T-cell (primary cell): ENCODE results near the gene P2RY1. TPM values are rescaled to one million over a fixed set of nuclear protein-coding genes. Genes with fewer than 3 reads are reported as not detected.

Source experiments
- ATAC-seq, 4 experiments: fragments of 200-7000 bp in 3 of 4; fragments of 150-1000 bp in 1 of 4; cut with Tn5 transposase; replicated peaks in 1 of 4; 1 replicate in 3 of 4; 2 replicates in 1 of 4; pipeline ENCODE4 v1.10.0; 2021; ENCODE audit warnings: moderate library complexity in 3 of 4, mild to moderate bottlenecking in 2 of 4, moderate number of reproducible peaks in 1 of 4
- CTCF ChIA-PET, 2 donors: fragments of 300-600 bp; sonication (Branson Sonifier 250); formaldehyde crosslinking; loops; one replicate each; lab custom pipeline; 2022; ENCODE audit warnings: antibody characterized with exemption in 2 of 2; lab: Charles Lee
- POLR2A ChIA-PET, 2 donors: fragments of 300-600 bp; sonication (Branson Sonifier 250); formaldehyde crosslinking; loops; one replicate each; lab custom pipeline; 2022; ENCODE audit warnings: antibody characterized with exemption in 2 of 2; lab: Charles Lee
- DNase-seq, 35 experiments: peaks; one replicate each; pipeline versions ENCODE4 v3.0.0 to v3.0.0-alpha.2; 2013 to 2023
- H3K27ac ChIP-seq: one replicate; pipeline ENCODE4 v1.5.1; 2013; ENCODE audit warnings: low read length
- H3K27me3 ChIP-seq, 2 experiments: replicated peaks in 1 of 2; 1 replicate in 1 of 2; 2 replicates in 1 of 2; pipeline versions ENCODE4 v1.6.1 to v1.7.0; 2013; ENCODE audit warnings: low read length in 1 of 2, mixed read lengths in 1 of 2; ENCODE audit not compliant: control insufficient read depth in 2 of 2, insufficient read depth in 2 of 2; ENCODE audit errors: extremely low read depth in 1 of 2
- H3K36me3 ChIP-seq, 2 donors: 1 replicate in 1 of 2; 2 replicates in 1 of 2; pipeline versions ENCODE4 v1.6.1 to v1.7.0; 2013; ENCODE audit warnings: low read length in 1 of 2; ENCODE audit not compliant: control insufficient read depth in 2 of 2, insufficient read depth in 1 of 2; ENCODE audit errors: extremely low read depth in 1 of 2
- H3K4me1 ChIP-seq, 2 experiments: 1 replicate in 1 of 2; 2 replicates in 1 of 2; pipeline versions ENCODE4 v1.6.1 to v1.7.0; 2013; ENCODE audit warnings: low read length in 2 of 2, mixed read lengths in 1 of 2; ENCODE audit not compliant: insufficient read depth in 2 of 2, control insufficient read depth in 1 of 2; ENCODE audit errors: extremely low read depth in 1 of 2
- H3K4me3 ChIP-seq, 2 donors: 1 replicate in 1 of 2; 2 replicates in 1 of 2; pipeline versions ENCODE4 v1.5.1 to v1.7.0; 2013; ENCODE audit warnings: mild to moderate bottlenecking in 2 of 2, low read length in 1 of 2, moderate library complexity in 1 of 2; ENCODE audit not compliant: control insufficient read depth in 1 of 2; ENCODE audit errors: extremely low read depth in 1 of 2
- H3K9me3 ChIP-seq: 2 replicates; pipeline ENCODE4 v1.7.0; 2013
- H3K27ac Mint-ChIP-seq, 2 donors: one replicate each; pipeline ENCODE4 v1.8.0; 2020 to 2021; ENCODE audit warnings: mild to moderate bottlenecking in 2 of 2, mixed read lengths in 2 of 2
- H3K27me3 Mint-ChIP-seq, 2 donors: one replicate each; pipeline ENCODE4 v1.8.0; 2021 to 2022; ENCODE audit warnings: mixed read lengths in 2 of 2
- H3K36me3 Mint-ChIP-seq: one replicate; pipeline ENCODE4 v1.8.0; 2021; ENCODE audit warnings: mixed read lengths
- H3K4me1 Mint-ChIP-seq, 3 donors: one replicate each; pipeline ENCODE4 v1.8.0; 2020 to 2022; ENCODE audit warnings: mixed read lengths in 3 of 3, mild to moderate bottlenecking in 1 of 3
- H3K4me3 Mint-ChIP-seq, 3 donors: one replicate each; pipeline ENCODE4 v1.8.0; 2020 to 2022; ENCODE audit warnings: mild to moderate bottlenecking in 3 of 3, mixed read lengths in 3 of 3, moderate library complexity in 3 of 3
- H3K9me3 Mint-ChIP-seq, 3 donors: one replicate each; pipeline ENCODE4 v1.8.0; 2020 to 2022; ENCODE audit warnings: mixed read lengths in 3 of 3
- WGBS: methylation state at CpG from one replicate; pipeline ENCODE4 v1.1.5; 2013; ENCODE audit warnings: missing lambda C conversion rate; ENCODE audit not compliant: insufficient coverage; 5-methylcytosine and 5-hydroxymethylcytosine counted together
- total RNA-seq, 35 experiments: library from RNA in 6 of 35; stranded (reverse) in 6 of 35; fragments of 120-200 nt in 1 of 35; gene quantifications; one replicate each; pipeline versions ENCODE4 v1.2.1 to v1.2.4 and lab custom pipeline; 2013 to 2026

P2RY1 gene
- total RNA-seq, 5 donors from 2014 or later (not counting 1 experiment from before 2014, with no cell fraction given): 0.23 to 0.44 (median 0.31) TPM; not detected in 1

GRCh38 chr3:152835601-152836102, 721 bp downstream of the P2RY1 start:
- CTCF ChIA-PET: no interaction called here
- Mint-ChIP-seq H3K4me1 (peaks cover 14 to 21% (median 17%) of the 10 kb centered on the region in 3 donors), H3K36me3 (no peaks in the 10 kb centered on the region), H3K27me3 (peaks cover 18 to 44% of the 10 kb centered on the region in 2 donors), H3K9me3 (no peaks in the 10 kb centered on the region), H3K27ac (peak overlapping the region in 1 of 2 donors; percentile 14), H3K4me3 (peak overlapping the region; percentile 57 to 84 (median 66))
- no peaks in the 10 kb centered on the region for H3K36me3 ChIP-seq
- H3K4me3 ChIP-seq: peak overlapping the region in 1 of 2 donors; percentile 99
- POLR2A ChIA-PET: no interaction called here
- DNase-seq: no peak
- no peak overlapping the region for H3K27ac ChIP-seq
- no peaks in the 10 kb centered on the region for H3K9me3 ChIP-seq
- peaks cover 16 to 19% of the 10 kb centered on the region in 2 experiments for H3K4me1 ChIP-seq
- 5% methylated on average over 47 of the region's 47 CpGs for WGBS
- H3K27me3 ChIP-seq: peaks cover 0 to 25% of the 10 kb centered on the region in 2 experiments
- no peak for ATAC-seq

- Mint-ChIP-seq H3K36me3 (no peaks in the 10 kb centered on the region), H3K27ac (peak overlapping the region in 1 of 2 donors; percentile 14), H3K4me3 (peak overlapping the region; percentile 57 to 84 (median 66)), H3K4me1 (peaks cover 14 to 21% (median 17%) of the 10 kb centered on the region in 3 donors), H3K9me3 (no peaks in the 10 kb centered on the region), H3K27me3 (peaks cover 14 to 41% of the 10 kb centered on the region in 2 donors)
- Histone ChIP-seq H3K4me1 (peaks cover 16 to 19% of the 10 kb centered on the region in 2 experiments), H3K27me3 (peaks cover 0 to 25% of the 10 kb centered on the region in 2 experiments), H3K36me3 (no peaks in the 10 kb centered on the region), H3K27ac (no peak overlapping the region), H3K4me3 (peak overlapping the region in 1 of 2 donors; percentile 99), H3K9me3 (no peaks in the 10 kb centered on the region)
- WGBS: 86% methylated on average over 10 of the region's 14 CpGs
- ChIA-PET CTCF (no interaction called here), POLR2A (no interaction called here)
- no peak for DNase-seq
- ATAC-seq: no peak
These were observed 1.3 kb downstream of the P2RY1 start for GRCh38 chr3:152836269-152836668.

GRCh38 chr3:152839511-152839910, 4.6 kb downstream of the P2RY1 start:
- Histone ChIP-seq H3K4me1 (peaks cover 14% of the 10 kb centered on the region in 2 experiments), H3K27ac (no peak overlapping the region), H3K27me3 (peaks cover 0 to 19% of the 10 kb centered on the region in 2 experiments), H3K9me3 (no peaks in the 10 kb centered on the region), H3K4me3 (no peak overlapping the region), H3K36me3 (no peaks in the 10 kb centered on the region)
- DNase-seq (no peak), ATAC-seq (no peak)
- H3K4me1 Mint-ChIP-seq: peaks cover 10 to 17% (median 14%) of the 10 kb centered on the region in 3 donors
- POLR2A ChIA-PET: interaction anchor here in 1 of 2 donors (0.5 kb wide), 1 partner anchor 125 kb away, joined by 3 read pairs; no protein-coding TSS in a partner anchor
- H3K27me3 Mint-ChIP-seq: peaks cover 16 to 33% of the 10 kb centered on the region in 2 donors
- no peak overlapping the region for H3K4me3 Mint-ChIP-seq
- 100% methylated on average over 1 of the region's 1 CpG for WGBS
- no peaks in the 10 kb centered on the region for H3K36me3 Mint-ChIP-seq
- CTCF ChIA-PET: no interaction called here
- no peak overlapping the region for H3K27ac Mint-ChIP-seq
- H3K9me3 Mint-ChIP-seq: no peaks in the 10 kb centered on the region

- Histone ChIP-seq H3K9me3 (no peaks in the 10 kb centered on the region), H3K4me1 (peaks cover 0 to 12% of the 10 kb centered on the region in 2 experiments), H3K36me3 (no peaks in the 10 kb centered on the region), H3K27ac (no peak overlapping the region), H3K27me3 (peaks cover 0 to 4% of the 10 kb centered on the region in 2 experiments), H3K4me3 (no peak overlapping the region)
- WGBS: no CpG with 5 or more reads among the region's 1 CpG
- ATAC-seq: no peak
- H3K27me3 Mint-ChIP-seq: peaks cover 10 to 22% of the 10 kb centered on the region in 2 donors
- no peak overlapping the region for H3K27ac Mint-ChIP-seq
- H3K4me3 Mint-ChIP-seq: no peak overlapping the region
- ChIA-PET POLR2A (no interaction called here), CTCF (interaction anchor here (0.6 kb wide), 2 partner anchors 43 to 824 kb away, joined by 3 read pairs; no protein-coding TSS in a partner anchor)
- no peak for DNase-seq
- no peaks in the 10 kb centered on the region for H3K36me3 Mint-ChIP-seq
- H3K9me3 Mint-ChIP-seq: no peaks in the 10 kb centered on the region
- H3K4me1 Mint-ChIP-seq: peaks cover 3 to 7% (median 4%) of the 10 kb centered on the region in 3 donors
These were observed 6.2 kb downstream of the P2RY1 start for GRCh38 chr3:152841131-152841530.

GRCh38 chr3:152842413-152842812, 7.5 kb downstream of the P2RY1 start:
- H3K27ac Mint-ChIP-seq: no peak overlapping the region
- ATAC-seq (no peak), DNase-seq (no peak)
- ChIA-PET CTCF (no interaction called here), POLR2A (interaction anchor here in 1 of 2 donors (0.7 kb wide), 1 partner anchor 225 kb away, joined by 5 read pairs; no protein-coding TSS in a partner anchor)
- Histone ChIP-seq H3K4me3 (no peak overlapping the region), H3K4me1 (peaks cover 0 to 6% of the 10 kb centered on the region in 2 experiments), H3K9me3 (no peaks in the 10 kb centered on the region), H3K27me3 (no peaks in the 10 kb centered on the region), H3K27ac (no peak overlapping the region), H3K36me3 (no peaks in the 10 kb centered on the region)
- H3K9me3 Mint-ChIP-seq: peaks cover 0 to 1% (median 0%) of the 10 kb centered on the region in 3 donors
- H3K36me3 Mint-ChIP-seq: peaks cover under 1% of the 10 kb centered on the region
- H3K4me3 Mint-ChIP-seq: no peak overlapping the region
- peaks cover 7 to 12% of the 10 kb centered on the region in 2 donors for H3K27me3 Mint-ChIP-seq
- no peaks in the 10 kb centered on the region for H3K4me1 Mint-ChIP-seq

GRCh38 chr3:152843955-152844354, 9.0 kb downstream of the P2RY1 start:
- CTCF ChIA-PET: interaction anchor here in 1 of 2 donors (0.6 kb wide), 1 partner anchor 1955 kb away, joined by 10 read pairs; no protein-coding TSS in a partner anchor
- peaks cover 5 to 12% (median 9%) of the 10 kb centered on the region in 3 donors for H3K9me3 Mint-ChIP-seq
- POLR2A ChIA-PET: no interaction called here
- peaks cover 4% of the 10 kb centered on the region for H3K36me3 Mint-ChIP-seq
- no peaks in the 10 kb centered on the region for H3K27me3 ChIP-seq
- H3K27ac ChIP-seq: no peak overlapping the region
- H3K4me3 Mint-ChIP-seq: no peak overlapping the region
- no peak overlapping the region for H3K4me3 ChIP-seq
- DNase-seq (no peak), ATAC-seq (no peak)
- no peak overlapping the region for H3K27ac Mint-ChIP-seq
- no peaks in the 10 kb centered on the region for H3K36me3 ChIP-seq
- no peaks in the 10 kb centered on the region for H3K9me3 ChIP-seq
- H3K27me3 Mint-ChIP-seq: peaks cover 8 to 15% of the 10 kb centered on the region in 2 donors
- peaks cover 0 to 2% of the 10 kb centered on the region in 2 experiments for H3K4me1 ChIP-seq
- no peaks in the 10 kb centered on the region for H3K4me1 Mint-ChIP-seq
